GM19438 (cell line): Measurements from ENCODE around the gene ANKRD40.

Experiments used
- ATAC-seq: cut with Tn5 transposase; IDR thresholded peaks from one replicate; pipeline ENCODE4 v1.9.1; 2021; ENCODE audit warnings: low read depth; ENCODE audit not compliant: unreplicated experiment

The ANKRD40 gene

DNA sequence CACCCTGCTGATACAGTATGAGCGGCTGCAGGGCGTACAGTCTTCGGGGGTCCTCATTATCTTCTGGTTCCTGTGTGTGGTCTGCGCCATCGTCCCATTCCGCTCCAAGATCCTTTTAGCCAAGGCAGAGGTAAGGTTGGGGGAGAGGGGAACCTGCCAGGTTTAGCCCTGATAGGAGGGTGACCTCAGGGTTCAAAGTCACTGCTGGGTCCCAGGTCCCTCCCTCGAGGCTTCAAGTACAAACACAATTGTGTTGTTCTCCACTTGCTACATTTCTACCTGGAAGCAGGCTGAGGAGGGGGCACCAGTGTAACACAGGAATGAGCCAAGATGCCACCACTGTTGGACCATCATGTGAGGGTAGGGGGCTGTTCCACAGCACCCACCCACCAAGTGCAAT is 50.7 kb downstream of the ANKRD40 start:
- ATAC-seq = no peak

DNA sequence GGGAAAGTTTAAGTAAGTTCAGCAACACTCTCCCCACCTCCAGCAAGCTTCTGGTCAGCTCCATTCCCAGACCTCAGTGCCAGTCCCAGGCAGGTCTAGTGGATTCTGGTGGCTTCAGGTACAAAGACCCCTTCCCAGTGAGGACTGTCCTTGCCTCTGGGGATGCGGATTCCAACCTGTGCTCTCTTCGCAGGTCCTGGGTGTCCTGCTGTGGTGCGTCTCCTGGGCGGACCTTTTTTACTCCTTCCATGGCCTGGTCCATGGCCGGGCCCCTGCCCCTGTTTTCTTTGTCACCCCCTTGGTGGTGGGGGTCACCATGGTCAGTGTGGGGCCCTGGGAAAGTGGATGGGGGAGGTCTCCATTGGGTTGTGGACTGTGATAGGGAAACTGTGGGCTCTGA is 51.2 kb downstream of the ANKRD40 start:
- no peak for ATAC-seq

DNA sequence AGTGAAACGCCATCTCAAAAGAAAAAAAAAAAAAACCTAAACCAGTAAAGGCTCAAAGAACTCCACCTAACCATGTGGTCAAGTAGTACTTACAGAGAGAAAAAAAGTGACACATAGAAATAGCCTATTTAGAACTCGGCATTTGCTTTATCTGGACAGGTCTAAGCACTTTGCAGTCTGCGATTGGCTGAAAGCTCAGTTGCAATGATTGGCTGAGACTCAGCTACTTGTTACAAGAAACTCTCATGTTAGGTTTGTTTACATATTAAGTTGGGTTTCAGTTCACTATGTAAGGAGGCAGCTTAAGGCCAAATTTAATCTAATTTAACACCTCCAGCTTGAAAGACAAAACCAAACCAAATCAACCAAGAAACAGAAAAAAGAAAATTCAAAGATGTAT is 54.0 kb downstream of the ANKRD40 start:
- ATAC-seq = no peak

DNA sequence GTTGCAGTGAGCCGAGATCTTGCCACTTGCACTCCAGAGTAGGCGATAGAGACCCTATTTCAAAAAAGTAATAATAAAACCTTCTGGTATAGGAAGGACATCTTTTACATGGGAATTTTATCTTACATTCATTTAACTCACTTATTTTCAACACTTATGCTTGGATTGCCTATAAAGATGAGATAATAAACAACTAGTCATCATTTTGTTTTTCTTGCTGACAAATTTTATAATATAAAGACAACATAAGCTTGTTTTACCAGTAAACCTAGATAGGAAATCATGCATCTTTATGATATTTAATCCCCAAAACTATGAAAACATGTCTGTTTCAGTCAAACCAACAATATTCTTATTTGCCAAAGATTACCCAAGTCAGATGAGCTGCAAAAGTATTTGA is 56.1 kb downstream of the ANKRD40 start:
- ATAC-seq = no peak

DNA sequence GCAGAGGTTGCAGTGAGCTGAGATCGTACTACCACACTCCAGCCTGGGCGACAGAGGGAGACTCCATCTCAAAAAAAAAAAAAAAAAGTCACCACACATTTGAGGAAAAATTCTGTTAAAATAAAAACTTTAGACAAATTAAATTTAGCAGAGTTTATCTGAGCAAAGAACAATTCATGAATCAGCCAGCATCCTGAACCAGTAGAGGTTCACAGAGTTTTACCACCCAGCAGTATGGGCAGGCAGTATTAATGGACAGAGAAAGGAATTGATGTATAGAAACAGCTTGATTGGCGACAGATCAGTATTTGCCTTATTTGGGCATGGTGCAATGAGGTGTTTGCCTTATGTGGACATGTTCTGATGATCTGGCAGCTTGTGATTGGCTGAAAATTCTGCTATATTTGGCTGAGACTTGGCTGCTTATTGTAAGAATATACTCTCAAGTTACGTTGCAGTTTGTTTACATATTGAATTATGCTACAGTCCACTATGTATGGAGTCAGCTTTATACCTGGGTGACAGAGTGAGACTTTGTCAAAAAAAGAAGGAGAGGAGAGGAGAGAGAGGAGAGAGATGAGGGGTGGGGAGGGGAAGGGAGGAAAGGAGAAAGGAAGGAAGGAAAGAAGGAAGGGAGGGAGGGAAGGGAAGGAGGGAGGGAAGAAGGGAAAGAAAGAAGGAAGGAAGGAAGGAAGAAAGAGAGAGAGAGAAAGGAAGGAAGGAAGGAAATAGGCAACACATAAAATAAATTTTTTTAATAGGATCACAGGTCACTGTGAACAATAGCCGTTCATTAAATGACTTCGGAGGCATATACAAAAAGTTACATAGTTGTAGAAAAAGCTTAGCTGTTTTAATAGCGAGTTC is 58.4 kb downstream of the ANKRD40 start:
- ATAC-seq = no peak

DNA sequence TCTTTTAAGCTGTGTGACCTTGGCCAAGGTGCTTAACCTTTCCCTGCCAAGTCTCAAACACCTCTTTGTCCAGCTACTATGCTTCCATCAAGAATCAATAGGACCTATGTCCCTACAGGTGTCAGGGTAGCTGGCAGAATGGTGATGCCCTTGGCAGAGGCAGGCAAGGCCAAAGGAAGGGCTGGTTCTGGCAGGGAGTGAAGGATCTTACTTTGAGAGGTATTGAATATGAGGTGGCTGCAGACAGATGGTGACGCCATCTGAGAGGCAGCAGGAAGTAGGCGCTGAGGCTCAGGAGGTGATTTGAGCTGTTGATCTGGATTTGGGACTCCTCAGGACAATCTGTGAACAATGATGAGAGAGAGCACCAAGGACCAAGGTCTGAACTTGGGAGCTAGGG is 60.5 kb downstream of the ANKRD40 start:
- ATAC-seq = no peak

DNA sequence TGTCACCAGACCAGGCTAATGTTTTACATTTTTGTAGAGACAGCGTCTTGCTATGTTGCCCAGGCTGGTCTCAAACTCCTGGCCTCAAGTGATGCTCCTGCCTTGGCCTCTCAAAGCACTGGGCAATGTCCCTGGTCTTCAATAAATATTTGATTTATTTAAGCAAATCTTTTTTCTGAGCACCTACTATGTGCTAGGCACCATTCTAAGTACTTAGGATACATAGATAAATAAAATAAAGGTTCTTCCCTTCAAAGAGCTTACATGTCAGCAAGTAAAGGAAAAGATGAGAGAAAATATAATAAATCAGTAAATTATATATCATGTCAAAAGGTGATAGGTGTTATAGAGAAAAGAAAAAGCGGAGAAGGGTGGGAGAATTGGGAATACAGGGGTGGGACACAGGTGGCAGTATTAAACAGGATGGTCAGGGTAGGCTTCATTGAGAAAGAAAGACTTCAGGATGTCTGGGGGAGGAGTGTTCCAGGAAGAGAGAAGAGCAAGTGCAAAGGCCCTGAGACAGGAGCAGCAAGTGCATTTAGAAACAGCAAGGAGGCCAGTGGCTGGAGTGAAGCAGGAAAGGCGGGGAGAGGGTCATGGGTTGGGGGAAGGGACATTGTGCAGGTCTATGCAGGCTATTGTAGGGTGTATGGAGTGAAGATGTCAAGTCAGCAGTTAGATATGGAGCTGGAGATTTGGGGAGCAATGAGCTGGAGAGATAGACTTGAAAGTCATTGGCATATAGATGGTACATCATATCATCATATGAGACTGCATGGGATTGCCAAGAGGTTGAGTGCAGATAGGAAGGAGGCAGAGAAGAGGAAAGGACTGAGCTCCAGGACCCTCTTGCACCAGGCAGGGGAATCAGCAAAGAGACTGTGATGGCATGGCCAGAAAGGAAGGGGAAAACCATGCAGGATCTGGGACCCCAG is 61.7 kb downstream of the ANKRD40 start:
- ATAC-seq = no peak
